ENCODE data around the gene ODAD2. TPM values are rescaled to one million over a fixed set of nuclear protein-coding genes. Genes with fewer than 3 reads are reported as not detected.
"Not testable (repeated sequence)": the region's sequence is repeated elsewhere in the genome, so short reads cannot be mapped to it uniquely, and the experiment has no call there.

ODAD2 gene
- total RNA-seq, 1 donor: 0.18 TPM

DNA sequence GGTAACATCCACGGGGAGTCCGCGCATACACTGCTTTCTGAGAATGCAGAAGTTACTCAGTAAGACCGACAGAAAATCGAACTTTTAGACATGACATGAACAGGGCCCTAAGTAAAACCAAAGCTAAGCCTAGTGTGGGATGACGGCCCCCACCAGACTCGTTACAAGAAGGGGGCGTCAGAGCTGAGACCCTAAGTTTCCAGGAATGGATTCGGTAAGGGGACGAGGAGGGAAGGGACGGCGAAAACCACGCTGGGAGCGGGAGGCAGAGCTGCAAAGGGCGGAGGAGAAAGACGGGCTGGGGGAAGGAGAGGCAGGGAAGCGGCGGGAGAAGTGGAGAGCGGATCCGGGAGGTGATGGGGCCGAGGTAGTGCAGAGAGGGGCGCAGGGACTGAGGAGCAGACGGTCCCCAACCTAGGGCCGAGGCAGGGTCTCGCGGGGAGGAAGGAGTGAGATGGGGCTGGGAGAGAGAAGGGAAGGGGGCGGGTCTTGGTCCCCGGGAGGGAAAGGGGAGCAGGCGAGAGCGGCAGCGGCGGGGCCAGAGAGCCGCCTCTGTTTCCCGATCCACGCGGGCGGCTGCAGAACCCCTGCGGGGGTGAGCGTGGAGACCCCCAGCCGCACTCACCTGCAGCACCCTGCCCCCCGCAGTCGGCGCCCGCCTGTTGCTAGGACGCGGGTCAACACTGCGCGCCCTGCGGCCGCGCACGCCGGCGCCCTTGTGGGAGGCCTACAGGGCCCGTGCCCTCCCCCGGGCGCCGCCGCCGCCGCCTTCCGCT is 513 bp downstream of the ODAD2 start:
- H3K4me3 ChIP-seq (ENCODE audit: low read depth, low read length): peak overlapping the region; percentile 48
- TF ChIP-seq, protein P1, sequence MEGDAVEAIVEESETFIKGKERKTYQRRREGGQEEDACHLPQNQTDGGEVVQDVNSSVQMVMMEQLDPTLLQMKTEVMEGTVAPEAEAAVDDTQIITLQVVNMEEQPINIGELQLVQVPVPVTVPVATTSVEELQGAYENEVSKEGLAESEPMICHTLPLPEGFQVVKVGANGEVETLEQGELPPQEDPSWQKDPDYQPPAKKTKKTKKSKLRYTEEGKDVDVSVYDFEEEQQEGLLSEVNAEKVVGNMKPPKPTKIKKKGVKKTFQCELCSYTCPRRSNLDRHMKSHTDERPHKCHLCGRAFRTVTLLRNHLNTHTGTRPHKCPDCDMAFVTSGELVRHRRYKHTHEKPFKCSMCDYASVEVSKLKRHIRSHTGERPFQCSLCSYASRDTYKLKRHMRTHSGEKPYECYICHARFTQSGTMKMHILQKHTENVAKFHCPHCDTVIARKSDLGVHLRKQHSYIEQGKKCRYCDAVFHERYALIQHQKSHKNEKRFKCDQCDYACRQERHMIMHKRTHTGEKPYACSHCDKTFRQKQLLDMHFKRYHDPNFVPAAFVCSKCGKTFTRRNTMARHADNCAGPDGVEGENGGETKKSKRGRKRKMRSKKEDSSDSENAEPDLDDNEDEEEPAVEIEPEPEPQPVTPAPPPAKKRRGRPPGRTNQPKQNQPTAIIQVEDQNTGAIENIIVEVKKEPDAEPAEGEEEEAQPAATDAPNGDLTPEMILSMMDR (IDR thresholded peaks at IDR 0.05; ENCODE audit: insufficient read depth, low read length): no peak
- peak; percentile 3 for DNase-seq (ENCODE audit: low read depth)

DNA sequence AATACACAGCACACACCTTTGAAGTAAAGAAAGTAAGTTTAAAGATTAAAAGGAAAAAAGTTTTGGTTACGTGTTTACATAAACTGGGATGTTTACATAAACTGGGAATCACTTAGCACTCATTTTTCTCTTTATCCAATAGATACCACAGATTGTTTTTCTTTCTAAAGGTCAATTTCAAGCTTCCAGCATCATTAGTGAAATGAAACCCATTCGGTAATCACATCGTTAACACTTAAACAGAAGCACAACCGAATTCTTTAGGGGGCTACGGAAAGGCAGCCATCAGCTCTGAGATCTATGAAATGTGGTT is 1.1 kb downstream of the ODAD2 start:
- TF ChIP-seq, protein P1 (IDR thresholded peaks at IDR 0.05; ENCODE audit: insufficient read depth, low read length): no peak
- no peak for DNase-seq (ENCODE audit: low read depth)
- H3K4me3 ChIP-seq (ENCODE audit: low read depth, low read length): peak overlapping the region; percentile 48

DNA sequence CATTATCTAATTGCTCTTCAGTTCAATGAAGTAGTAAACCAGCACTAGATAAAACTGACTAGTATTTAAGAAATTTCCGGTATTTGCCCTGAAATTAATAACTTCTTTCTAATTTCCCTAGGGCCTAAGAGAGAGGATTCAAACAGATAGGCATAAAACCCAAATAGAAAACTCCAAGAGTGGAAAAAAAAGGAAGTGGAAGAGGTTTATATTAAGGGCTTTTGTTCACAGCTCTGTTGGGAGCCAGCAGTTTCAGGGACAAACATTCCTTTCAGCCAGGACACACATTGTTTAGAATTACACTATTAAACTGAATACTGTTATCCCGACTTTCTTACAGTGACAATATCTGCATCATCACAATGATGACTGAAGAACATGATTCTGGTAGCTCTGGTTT is 3.6 kb downstream of the ODAD2 start:
- no peak overlapping the region for H3K4me3 ChIP-seq (ENCODE audit: low read depth, low read length)
- DNase-seq (ENCODE audit: low read depth): no peak
- TF ChIP-seq, protein P1 (IDR thresholded peaks at IDR 0.05; ENCODE audit: insufficient read depth, low read length): no peak

DNA sequence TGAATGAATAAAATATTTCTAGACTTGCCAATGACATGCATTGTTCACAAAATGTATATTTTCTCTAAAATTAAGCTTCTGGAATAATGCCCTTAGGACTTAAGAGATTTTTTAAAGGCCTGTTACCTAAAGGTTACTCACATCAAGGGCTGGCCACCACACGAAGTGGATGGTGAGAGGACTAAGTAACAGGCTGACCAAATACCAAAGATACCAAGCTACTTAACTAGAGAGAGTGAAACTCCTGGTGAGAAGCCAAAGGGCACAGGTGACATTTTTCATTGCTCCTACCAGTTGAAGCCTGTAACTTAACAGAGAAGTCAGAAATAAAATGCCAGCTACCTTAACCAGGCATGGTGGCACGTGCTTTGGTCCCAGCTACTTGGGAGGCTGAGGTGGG is 9.5 kb downstream of the ODAD2 start:
- H3K4me3 ChIP-seq (ENCODE audit: low read depth, low read length); DNase-seq (ENCODE audit: low read depth): not testable (repeated sequence)

DNA sequence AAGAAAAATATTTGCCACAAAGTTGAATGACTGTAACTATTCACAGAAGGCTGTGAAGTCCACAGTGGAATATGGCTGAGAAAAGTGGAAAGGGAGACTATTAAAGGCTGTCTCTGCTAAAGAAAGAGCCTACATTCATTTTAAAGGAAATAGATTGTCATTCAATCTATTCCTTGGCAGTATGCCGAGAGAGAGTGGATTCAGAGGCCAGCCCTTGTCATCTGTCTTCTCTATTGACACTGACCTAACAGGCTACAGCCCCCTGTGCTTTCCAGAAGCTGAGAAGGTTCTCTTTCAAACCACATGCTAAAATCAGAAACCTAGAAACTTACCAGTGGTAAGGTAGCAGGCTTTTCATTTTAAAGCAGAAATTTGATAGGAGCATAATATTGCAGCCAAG is 12.1 kb downstream of the ODAD2 start:
- TF ChIP-seq, protein P1 (IDR thresholded peaks at IDR 0.05; ENCODE audit: insufficient read depth, low read length): no peak
- H3K4me3 ChIP-seq (ENCODE audit: low read depth, low read length): no peak overlapping the region
- DNase-seq (ENCODE audit: low read depth): no peak

DNA sequence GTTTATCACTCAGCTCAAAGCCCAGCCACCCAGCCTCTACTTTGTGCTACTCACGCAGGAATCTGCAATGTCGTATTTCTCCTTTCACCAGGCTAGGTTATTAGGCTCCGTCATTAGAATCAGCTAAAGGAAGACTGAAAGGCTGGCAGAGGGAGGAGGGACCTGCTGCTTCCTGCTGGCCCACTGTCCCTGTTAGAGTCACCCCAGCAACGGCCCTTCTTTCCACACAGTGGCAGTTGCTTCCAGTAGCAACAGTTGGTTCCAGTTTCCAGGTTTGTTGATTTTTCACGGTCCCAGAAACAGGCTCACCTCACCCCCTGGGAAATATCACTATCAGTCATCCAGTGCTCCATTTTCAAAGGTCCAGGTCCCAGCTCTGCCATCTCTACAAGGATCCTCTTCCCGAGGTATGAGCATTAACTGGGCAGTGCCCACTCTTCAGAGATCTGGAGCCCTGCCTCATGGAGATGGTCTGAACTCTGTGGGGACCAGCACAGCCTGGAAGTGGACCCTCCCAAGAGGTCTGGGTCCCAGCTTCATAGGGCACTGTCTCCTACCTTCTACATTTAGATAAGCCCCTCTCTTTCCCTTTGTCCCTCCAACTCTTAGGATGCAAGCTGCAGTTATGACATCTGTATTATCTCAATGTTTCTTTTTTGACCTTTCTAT is 15.9 kb downstream of the ODAD2 start:
- TF ChIP-seq, protein P1 (IDR thresholded peaks at IDR 0.05; ENCODE audit: insufficient read depth, low read length): no peak
- no peak for DNase-seq (ENCODE audit: low read depth)
- no peak overlapping the region for H3K4me3 ChIP-seq (ENCODE audit: low read depth, low read length)

DNA sequence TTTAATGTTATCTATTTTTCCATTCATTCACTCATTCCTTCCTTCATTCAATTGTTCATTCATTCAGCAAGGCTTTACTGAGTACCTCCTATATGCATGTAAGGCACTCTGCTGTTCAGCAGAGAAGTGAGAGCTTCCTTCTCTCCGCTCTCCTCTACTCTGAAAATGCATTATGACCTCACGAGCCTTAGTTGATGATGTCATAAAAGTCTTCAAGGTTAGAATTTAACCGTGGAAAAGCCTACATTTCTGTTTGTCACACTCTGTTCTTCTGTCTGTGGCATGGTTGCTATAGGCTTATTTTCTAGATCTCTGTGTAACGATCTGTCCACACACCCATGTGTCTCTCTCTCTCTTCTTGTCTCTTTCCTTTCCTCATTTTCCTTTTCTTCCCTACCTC is 17.1 kb downstream of the ODAD2 start:
- no peak for DNase-seq (ENCODE audit: low read depth)
- H3K4me3 ChIP-seq (ENCODE audit: low read depth, low read length): no peak overlapping the region
- TF ChIP-seq, protein P1 (IDR thresholded peaks at IDR 0.05; ENCODE audit: insufficient read depth, low read length): no peak

DNA sequence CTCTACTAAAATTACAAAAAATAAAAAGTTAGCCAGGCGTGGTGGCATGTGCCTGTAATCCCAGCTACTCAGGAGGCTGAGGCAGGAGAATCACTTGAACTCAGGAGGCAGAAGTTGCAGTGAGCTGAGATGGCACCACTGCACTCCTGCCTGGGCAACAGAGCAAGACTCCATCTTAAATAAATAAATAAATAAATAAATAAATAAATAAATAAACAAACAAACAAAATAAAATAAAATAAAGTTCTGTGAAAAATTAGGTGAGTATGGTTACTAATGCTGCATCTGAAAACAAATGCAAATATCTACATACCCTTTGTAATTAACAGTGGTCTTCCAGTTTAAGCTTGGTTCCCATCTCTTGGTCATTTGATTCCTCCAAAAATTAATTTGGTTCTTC is 28.1 kb downstream of the ODAD2 start:
- not testable (repeated sequence) for H3K4me3 ChIP-seq (ENCODE audit: low read depth, low read length); DNase-seq (ENCODE audit: low read depth)

DNA sequence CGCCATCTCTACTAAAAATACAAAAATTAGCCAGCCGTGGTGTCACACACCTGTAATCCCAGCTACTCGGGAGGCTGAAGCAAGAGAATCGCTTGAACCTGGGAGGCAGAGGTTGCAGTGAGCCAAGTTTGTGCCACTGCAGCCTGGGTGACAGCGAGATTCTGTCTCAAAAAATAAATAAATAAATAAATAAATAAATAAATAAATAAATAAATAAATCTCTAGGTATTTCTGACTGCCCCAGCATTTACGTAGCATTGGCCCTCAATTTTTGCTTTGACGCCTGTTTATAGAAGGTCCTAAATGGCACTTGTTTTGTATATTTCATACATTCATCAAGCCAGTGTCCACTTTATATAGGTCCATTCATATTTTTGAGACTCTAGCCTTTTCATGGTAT is 28.9 kb downstream of the ODAD2 start:
- not testable (repeated sequence) for DNase-seq (ENCODE audit: low read depth)

More for the DNA sequence above, 28.9 kb downstream of the ODAD2 start:
- not testable (repeated sequence) for H3K4me3 ChIP-seq (ENCODE audit: low read depth, low read length)
